Endothelial cell of umbilical vein (primary cell): ENCODE data around the gene TNNI3K. TPM values are rescaled to one million over a fixed set of nuclear protein-coding genes. Genes with fewer than 3 reads are reported as not detected.

Source experiments
- BruUV-seq: library from RNA; stranded (reverse); fragments of 400-500 nt; replicated peaks from 2 replicates; lab custom pipeline; 2021; lab: Mats Ljungman, UMichigan
- CTCF ChIA-PET: fragments of 300-600, 350-600 bp; sonication (Branson Sonifier 250); formaldehyde crosslinking; loops from one replicate; lab custom pipeline; 2021; ENCODE audit warnings: antibody characterized with exemption, inconsistent platforms; lab: Charles Lee
- POLR2A ChIA-PET: fragments of 300-600, 350-600 bp; sonication (Branson Sonifier 250); formaldehyde crosslinking; loops from one replicate; lab custom pipeline; 2021; ENCODE audit warnings: antibody characterized with exemption, inconsistent platforms; lab: Charles Lee
- DNase-seq: peaks from one replicate; pipeline ENCODE4 v3.0.0-alpha.2; 2011; ENCODE audit warnings: low read depth, low spot score
- FAIRE-seq: peaks from 2 replicates; lab custom pipeline; 2011; peaks lifted over from hg19 to GRCh38; lab: Jason Lieb, UNC
- H2AFZ ChIP-seq: 2 replicates; pipeline ENCODE4 v1.6.0; 2012; ENCODE audit warnings: low read depth, low read length, control low read depth, inconsistent platforms
- H3K27ac ChIP-seq: 2 replicates; pipeline ENCODE4 v1.5.1; 2011; ENCODE audit warnings: low read depth, mild to moderate bottlenecking, control low read depth, low read length, moderate library complexity; ENCODE audit not compliant: insufficient read depth
- H3K27me3 ChIP-seq, 2 experiments: 2 replicates each; pipeline versions ENCODE4 v1.6.0 to v1.6.1; 2011; ENCODE audit warnings: low read length in 2 of 2, mixed read lengths in 1 of 2; ENCODE audit not compliant: control insufficient read depth in 2 of 2, insufficient read depth in 2 of 2
- H3K36me3 ChIP-seq, 2 experiments: 2 replicates in 1 of 2; 3 replicates in 1 of 2; pipeline ENCODE4 v1.5.1; 2011; ENCODE audit warnings: low read length in 2 of 2, mild to moderate bottlenecking in 1 of 2, moderate library complexity in 1 of 2; ENCODE audit not compliant: control insufficient read depth in 2 of 2, insufficient read depth in 2 of 2; ENCODE audit errors: extremely low read depth in 1 of 2
- H3K4me1 ChIP-seq: 3 replicates; pipeline ENCODE4 v1.5.1; 2011; ENCODE audit warnings: mild to moderate bottlenecking, low read length; ENCODE audit not compliant: control insufficient read depth, insufficient read depth; ENCODE audit errors: extremely low read depth
- H3K4me2 ChIP-seq: 2 replicates; pipeline ENCODE4 v1.6.1; 2011; ENCODE audit warnings: low read length, control low read depth, mixed read lengths; ENCODE audit not compliant: insufficient read depth
- H3K4me3 ChIP-seq, 3 experiments: fragments of 200-600 bp in 1 of 3; sonication (generic), shearing (Covaris generic) in 1 of 3; replicated peaks in 1 of 3; 2 replicates each; pipeline ENCODE4 v1.5.1; 2011 to 2016; ENCODE audit warnings: control low read depth in 3 of 3, low read length in 3 of 3, mild to moderate bottlenecking in 2 of 3, inconsistent platforms in 1 of 3, low read depth in 1 of 3, moderate library complexity in 1 of 3; ENCODE audit not compliant: insufficient read depth in 1 of 3
- H3K79me2 ChIP-seq: 2 replicates; pipeline ENCODE4 v1.6.0; 2012; ENCODE audit warnings: low read length, inconsistent platforms; ENCODE audit not compliant: control insufficient read depth, insufficient read depth
- H3K9ac ChIP-seq: replicated peaks from 2 replicates; pipeline ENCODE3; 2011; ENCODE audit warnings: low read length, control low read depth; ENCODE audit not compliant: insufficient read depth; ENCODE audit errors: extremely low read depth
- H3K9me1 ChIP-seq: replicated peaks from 3 replicates; pipeline ENCODE4 v1.6.0; 2011; ENCODE audit warnings: mild to moderate bottlenecking, low read length; ENCODE audit not compliant: control insufficient read depth, insufficient read depth; ENCODE audit errors: extremely low read depth
- H3K9me3 ChIP-seq: replicated peaks from 2 replicates; pipeline ENCODE4 v1.5.1; 2012; ENCODE audit warnings: low read length, inconsistent platforms; ENCODE audit not compliant: control insufficient read depth, insufficient read depth
- H4K20me1 ChIP-seq: replicated peaks from 2 replicates; pipeline ENCODE3; 2011; ENCODE audit warnings: mild to moderate bottlenecking, low read length; ENCODE audit not compliant: control insufficient read depth, insufficient read depth; ENCODE audit errors: extremely low read depth
- EZH2 ChIP-seq: IDR thresholded peaks from 2 replicates; pipeline ENCODE4 v1.6.1; 2012; ENCODE audit warnings: borderline replicate concordance, low read depth, mild to moderate bottlenecking, moderate library complexity, low read length, inconsistent platforms; ENCODE audit not compliant: severe bottlenecking
- FOS ChIP-seq: IDR thresholded peaks from 2 replicates; pipeline ENCODE4 v1.6.1; 2011; ENCODE audit warnings: mild to moderate bottlenecking, low read length, moderate library complexity, borderline replicate concordance; ENCODE audit not compliant: insufficient read depth
- GATA2 ChIP-seq: IDR thresholded peaks from 2 replicates; pipeline ENCODE4 v1.7.0; 2011; ENCODE audit warnings: low read depth, mild to moderate bottlenecking, moderate library complexity, mixed read lengths, low read length; ENCODE audit not compliant: insufficient read length, insufficient read depth
- JUN ChIP-seq: IDR thresholded peaks from 2 replicates; pipeline ENCODE4 v1.6.1; 2011; ENCODE audit warnings: borderline replicate concordance, low read depth; ENCODE audit not compliant: insufficient read length, insufficient read depth
- MYC ChIP-seq: IDR thresholded peaks from one replicate; pipeline ENCODE4 v1.6.1; 2011; ENCODE audit warnings: mild to moderate bottlenecking, low read depth, low read length
- POLR2A ChIP-seq: IDR thresholded peaks from 2 replicates; pipeline ENCODE4 v1.6.1; 2012; ENCODE audit warnings: low read depth, mild to moderate bottlenecking, control low read depth, low read length
- POLR2AphosphoS5 ChIP-seq: IDR thresholded peaks from 2 replicates; pipeline ENCODE4 v1.6.1; 2012; ENCODE audit warnings: low read depth, mild to moderate bottlenecking, control low read depth, low read length, moderate library complexity; ENCODE audit not compliant: insufficient read depth
- dilution Hi-C: fragments of 300-500 bp; cut with MboI; formaldehyde crosslinking; loops from one replicate; pipeline ENCODE4 v1.15.0; 2019; ENCODE audit warnings: low sequenced_read_pairs; ENCODE audit not compliant: extremely low pct_ligation_motif_present
- intact Hi-C: fragments of 100-400 bp; cut with micrococcal nuclease; formaldehyde crosslinking; loops from one replicate; pipeline ENCODE4 v1.10.0; 2022
- polyA plus RNA-seq, 4 experiments: library from polyadenylated mRNA; depleted of rRNA in 3 of 4; stranded (reverse) in 3 of 4; unstranded in 1 of 4; fragments of >200 nt; gene quantifications; 2 replicates each; pipeline versions ENCODE4 v1.2.1 to v1.2.3, GENCODE V29; 2011 to 2012; ENCODE audit warnings: missing spikeins in 1 of 4
- total RNA-seq: library from RNA; stranded (reverse); gene quantifications from 2 replicates; pipeline ENCODE4 v1.2.3, GENCODE V29; 2021
- TF ChIP-seq, protein P1 (sequence below), 2 donors: IDR thresholded peaks; 1 replicate in 1 of 2; 2 replicates in 1 of 2; pipeline ENCODE4 v1.5.1; 2011; ENCODE audit warnings: low read length in 2 of 2, mild to moderate bottlenecking in 2 of 2, moderate library complexity in 2 of 2, control low read depth in 1 of 2, inconsistent platforms in 1 of 2, low read depth in 1 of 2; ENCODE audit not compliant: insufficient read depth in 1 of 2; ENCODE audit errors: extremely low read depth in 1 of 2
- TF ChIP-seq, protein P2 (sequence below): IDR thresholded peaks from 2 replicates; pipeline ENCODE4 v1.6.1; 2011; ENCODE audit not compliant: insufficient read depth, insufficient read length

The TNNI3K gene
- total and polyA plus RNA-seq, 2 donors (not counting 3 experiments of a cell fraction or from before 2014, with no cell fraction given) = 0.69 TPM; not detected in 1

GRCh38 chr1:74528123-74528522 lies 292.9 kb downstream of the TNNI3K start:
- H3K79me2 ChIP-seq = no peaks in the 10 kb centered on the region
- BruUV-seq = no TSS peak
- POLR2A ChIA-PET = no interaction called here
- no peak overlapping the region for H3K4me2 ChIP-seq
- H4K20me1 ChIP-seq = no peaks in the 10 kb centered on the region
- H3K4me1 ChIP-seq = no peaks in the 10 kb centered on the region
- H3K27ac ChIP-seq = no peak overlapping the region
- H3K4me3 ChIP-seq = no peak overlapping the region
- no peak overlapping the region for H3K9ac ChIP-seq
- no peak for TF ChIP-seq FOS
- TF ChIP-seq, protein P1, sequence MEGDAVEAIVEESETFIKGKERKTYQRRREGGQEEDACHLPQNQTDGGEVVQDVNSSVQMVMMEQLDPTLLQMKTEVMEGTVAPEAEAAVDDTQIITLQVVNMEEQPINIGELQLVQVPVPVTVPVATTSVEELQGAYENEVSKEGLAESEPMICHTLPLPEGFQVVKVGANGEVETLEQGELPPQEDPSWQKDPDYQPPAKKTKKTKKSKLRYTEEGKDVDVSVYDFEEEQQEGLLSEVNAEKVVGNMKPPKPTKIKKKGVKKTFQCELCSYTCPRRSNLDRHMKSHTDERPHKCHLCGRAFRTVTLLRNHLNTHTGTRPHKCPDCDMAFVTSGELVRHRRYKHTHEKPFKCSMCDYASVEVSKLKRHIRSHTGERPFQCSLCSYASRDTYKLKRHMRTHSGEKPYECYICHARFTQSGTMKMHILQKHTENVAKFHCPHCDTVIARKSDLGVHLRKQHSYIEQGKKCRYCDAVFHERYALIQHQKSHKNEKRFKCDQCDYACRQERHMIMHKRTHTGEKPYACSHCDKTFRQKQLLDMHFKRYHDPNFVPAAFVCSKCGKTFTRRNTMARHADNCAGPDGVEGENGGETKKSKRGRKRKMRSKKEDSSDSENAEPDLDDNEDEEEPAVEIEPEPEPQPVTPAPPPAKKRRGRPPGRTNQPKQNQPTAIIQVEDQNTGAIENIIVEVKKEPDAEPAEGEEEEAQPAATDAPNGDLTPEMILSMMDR (IDR thresholded peaks at IDR 0.05; ENCODE audit: extremely low read depth in 1 of 2, insufficient read depth in 1 of 2, low read depth in 1 of 2, low read length in 2 of 2) = no peak
- peaks cover 2% of the 10 kb centered on the region for H3K9me3 ChIP-seq
- DNase-seq (no peak), FAIRE-seq (no peak)
- H2AFZ ChIP-seq = no peak overlapping the region
- dilution Hi-C loops (no loop called here), intact Hi-C loops (no loop called here)
- CTCF ChIA-PET = no interaction called here
- no peaks in the 10 kb centered on the region for H3K36me3 ChIP-seq
- H3K27me3 ChIP-seq = no peaks in the 10 kb centered on the region
- H3K9me1 ChIP-seq = no peaks in the 10 kb centered on the region

GRCh38 chr1:74530892-74531291 lies 295.7 kb downstream of the TNNI3K start:
- Histone ChIP-seq H3K4me1 (no peaks in the 10 kb centered on the region), H3K27me3 (no peaks in the 10 kb centered on the region), H3K9ac (no peak overlapping the region), H2AFZ (no peak overlapping the region), H3K36me3 (no peaks in the 10 kb centered on the region), H3K4me2 (no peak overlapping the region), H3K9me3 (peaks cover 2% of the 10 kb centered on the region), H3K27ac (no peak overlapping the region), H4K20me1 (no peaks in the 10 kb centered on the region), H3K4me3 (no peak overlapping the region), H3K9me1 (no peaks in the 10 kb centered on the region), H3K79me2 (no peaks in the 10 kb centered on the region)
- TF ChIP-seq POLR2AphosphoS5 (no peak), JUN (no peak), GATA2 (no peak), MYC (no peak), FOS (no peak), POLR2A (no peak), EZH2 (no peak)
- TF ChIP-seq, protein P1 (IDR thresholded peaks at IDR 0.05; ENCODE audit: extremely low read depth in 1 of 2, insufficient read depth in 1 of 2, low read depth in 1 of 2, low read length in 2 of 2) = no peak
- TF ChIP-seq, protein P2, sequence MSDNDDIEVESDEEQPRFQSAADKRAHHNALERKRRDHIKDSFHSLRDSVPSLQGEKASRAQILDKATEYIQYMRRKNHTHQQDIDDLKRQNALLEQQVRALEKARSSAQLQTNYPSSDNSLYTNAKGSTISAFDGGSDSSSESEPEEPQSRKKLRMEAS = no peak
- DNase-seq (no peak), FAIRE-seq (no peak)
- ChIA-PET CTCF (no interaction called here), POLR2A (no interaction called here)
- intact Hi-C loops = no loop called here
- dilution Hi-C loops = no loop called here
- BruUV-seq = no TSS peak
